GM19025 (cell line): ENCODE data around the gene CEND1.

ENCODE experiments used
- ATAC-seq: cut with Tn5 transposase; IDR thresholded peaks from one replicate; pipeline ENCODE4 v1.9.1; 2021; ENCODE audit warnings: mild to moderate bottlenecking, low read depth, moderate library complexity; ENCODE audit not compliant: unreplicated experiment

The CEND1 gene

DNA sequence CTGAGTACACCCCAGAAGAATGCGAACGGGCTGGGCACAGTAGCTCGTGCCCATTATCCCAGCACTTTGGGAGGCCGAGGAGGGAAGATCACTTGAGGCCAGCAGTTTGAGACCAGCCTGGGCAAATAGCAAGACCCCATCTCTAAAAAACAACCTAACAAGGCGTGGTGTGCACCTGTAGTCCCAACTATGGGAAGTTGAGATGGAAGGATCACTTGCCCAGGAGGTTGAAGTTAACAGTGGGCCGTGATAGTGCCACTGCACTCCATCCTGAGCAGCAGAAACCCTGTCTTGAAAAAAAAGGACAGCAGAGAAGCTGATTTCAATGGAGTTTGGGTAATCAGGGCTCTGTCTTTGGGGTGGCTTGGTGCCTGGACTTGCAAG is 23.2 kb upstream of the CEND1 start:
- no peak for ATAC-seq

DNA sequence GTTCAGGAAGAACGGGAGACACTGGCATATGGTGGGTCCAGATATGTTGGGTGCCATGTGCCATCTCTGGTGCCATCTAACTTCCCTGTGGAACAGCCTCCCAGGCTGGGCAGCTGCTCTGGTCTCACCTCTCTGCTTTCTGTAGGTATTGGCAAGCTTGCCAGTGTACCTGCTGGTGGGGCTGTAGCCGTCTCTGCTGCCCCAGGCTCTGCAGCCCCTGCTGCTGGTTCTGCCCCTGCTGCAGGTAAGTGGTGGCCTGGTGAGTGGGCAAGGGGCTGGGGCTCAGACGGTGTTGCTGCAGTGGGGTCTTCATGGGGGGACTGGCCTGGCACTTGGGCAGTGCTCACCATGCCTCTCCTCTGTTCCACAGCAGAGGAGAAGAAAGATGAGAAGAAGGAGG is 22.5 kb upstream of the CEND1 start:
- no peak for ATAC-seq

DNA sequence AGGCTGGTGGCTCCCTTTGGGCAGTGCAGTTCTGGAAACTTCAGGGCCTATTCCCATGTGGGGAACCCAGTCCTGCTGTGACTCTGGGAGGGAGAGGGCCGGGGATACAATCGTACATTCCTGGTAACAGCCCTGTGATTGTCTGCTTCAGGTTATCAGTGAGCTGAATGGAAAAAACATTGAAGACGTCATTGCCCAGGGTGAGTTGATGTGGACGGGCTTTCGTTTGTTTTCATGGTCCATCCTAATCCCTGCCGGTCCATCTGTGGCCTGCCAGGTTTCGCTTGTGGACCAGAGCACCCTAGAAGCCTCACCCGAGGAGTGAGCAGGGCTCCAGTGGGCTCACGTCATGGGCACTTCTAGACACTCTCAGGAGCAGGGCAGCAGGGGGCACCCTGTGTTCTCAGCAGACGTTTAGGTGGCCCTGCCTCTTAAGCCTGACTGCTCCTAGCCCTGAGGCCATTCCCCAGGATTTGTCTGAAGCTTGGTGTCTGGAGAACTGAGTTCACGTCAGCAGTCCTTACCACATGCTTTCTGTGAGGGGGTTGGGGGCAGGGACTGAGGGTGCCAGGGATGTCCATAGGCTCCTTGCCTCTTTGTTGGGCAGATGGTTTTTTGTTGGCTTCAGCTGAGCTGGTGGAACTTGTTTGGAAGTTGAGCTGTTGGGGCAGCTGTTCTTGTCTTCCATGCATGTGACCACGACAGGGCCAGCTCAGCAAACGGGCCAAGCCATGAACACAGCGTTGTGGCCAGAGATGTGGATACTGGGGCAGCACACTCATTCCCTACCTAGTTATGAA is 21.8 kb upstream of the CEND1 start:
- ATAC-seq = no peak

DNA sequence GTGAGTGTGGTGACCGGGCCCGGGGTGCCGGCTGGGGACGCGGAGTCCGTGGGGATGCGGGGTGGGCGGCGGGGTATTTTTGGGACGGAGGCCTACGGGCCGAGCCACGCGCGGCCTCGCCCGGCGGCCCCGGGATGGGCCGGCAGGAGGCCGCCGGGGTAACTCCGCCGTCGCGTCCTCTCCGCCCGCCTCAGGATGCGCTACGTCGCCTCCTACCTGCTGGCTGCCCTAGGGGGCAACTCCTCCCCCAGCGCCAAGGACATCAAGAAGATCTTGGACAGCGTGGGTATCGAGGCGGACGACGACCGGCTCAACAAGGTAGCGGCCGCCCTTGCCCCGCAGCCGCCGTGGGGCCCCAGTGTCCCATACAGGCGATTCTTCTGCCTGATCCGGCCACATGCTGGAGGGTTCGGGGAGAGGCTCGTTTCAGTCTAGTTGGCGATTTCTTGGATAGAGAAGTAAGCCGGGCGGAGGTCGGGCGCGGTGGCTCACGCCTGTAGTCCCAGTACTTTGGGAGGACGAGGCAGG is 20.2 kb upstream of the CEND1 start:
- peak; percentile 6 for ATAC-seq

DNA sequence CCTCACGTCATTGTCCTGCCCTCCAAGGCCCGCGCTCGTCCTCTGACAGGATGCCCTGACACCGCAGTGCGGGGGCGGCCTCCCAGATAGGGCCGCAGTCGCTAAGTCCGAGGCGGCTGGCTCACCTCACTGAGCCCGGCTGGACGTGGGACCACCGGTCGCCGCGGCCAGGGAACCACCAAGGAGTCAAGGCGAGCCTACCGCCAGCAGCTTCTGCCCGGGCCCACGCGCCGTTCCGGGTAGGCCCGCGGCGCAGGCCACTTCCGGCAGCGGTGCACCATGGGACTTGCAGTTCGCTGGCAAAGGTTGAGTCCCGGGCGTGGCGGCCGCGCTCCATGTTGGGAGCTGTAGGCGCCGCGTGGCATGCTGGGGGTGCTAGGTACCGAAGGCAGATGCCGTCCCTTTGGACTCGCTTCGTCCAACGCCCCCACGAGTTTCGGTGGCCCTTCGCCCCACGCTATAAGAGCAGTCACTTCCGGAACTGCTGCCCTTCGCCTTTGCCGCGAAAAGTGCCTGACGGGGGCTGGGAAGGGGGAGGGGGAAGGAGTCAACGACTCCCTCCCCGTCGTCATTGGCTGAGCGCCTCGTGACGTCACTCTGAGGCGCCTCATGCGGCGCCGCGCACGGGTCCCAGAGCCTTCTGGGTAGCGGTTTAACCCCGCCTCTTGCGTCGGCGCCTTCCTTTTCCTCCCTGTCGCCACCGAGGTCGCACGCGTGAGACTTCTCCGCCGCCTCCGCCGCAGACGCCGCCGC is 19.6 kb upstream of the CEND1 start, which contains the start of gene RPLP2:
Gene RPLP2 (plus strand): TSS at position 681 of the 753 bp plus-strand sequence. CDS start 268 bp downstream, outside the sequence.
- peak; percentile 66 for ATAC-seq

DNA sequence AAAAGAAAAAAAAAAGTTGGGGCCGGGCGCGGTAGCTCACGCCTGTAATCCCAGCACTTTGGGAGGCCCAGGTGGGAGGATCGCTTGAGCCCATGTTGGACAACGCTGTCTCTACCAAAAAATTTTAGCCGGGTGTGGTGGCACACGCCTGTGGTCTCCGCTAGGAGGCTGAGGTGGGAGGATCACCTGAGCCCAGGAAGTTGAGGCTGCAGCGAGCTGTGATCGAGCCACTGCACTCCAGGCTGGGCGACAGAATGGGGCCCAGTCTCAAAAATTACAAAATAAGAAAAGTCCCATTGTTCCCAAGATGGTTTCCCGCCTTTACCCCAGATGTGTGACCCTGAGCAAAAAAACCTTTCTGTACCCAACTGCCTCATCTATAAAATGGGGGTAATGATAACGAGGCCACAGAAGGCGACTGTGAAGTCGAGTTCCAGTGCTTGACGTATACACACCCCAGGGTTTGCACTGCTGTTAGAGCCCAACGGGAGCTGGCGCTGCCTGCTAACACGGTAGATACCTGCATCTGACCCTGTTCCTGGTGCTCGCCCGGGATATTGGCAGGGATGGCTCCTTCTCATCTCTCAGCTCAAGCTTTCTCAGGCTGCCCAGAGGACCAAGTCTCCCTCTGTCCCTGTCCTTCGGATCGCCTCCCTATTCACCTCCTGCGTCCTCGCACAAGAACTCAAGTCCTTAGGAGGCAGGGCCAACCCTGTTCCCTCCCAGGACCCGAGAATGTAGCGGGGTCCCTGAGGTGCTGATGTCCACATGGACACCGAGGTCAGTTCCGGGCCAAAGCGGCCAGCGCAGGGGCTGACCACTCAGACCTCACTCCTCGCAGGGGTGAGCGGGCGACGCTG is 18.8 kb upstream of the CEND1 start:
- ATAC-seq = no peak

DNA sequence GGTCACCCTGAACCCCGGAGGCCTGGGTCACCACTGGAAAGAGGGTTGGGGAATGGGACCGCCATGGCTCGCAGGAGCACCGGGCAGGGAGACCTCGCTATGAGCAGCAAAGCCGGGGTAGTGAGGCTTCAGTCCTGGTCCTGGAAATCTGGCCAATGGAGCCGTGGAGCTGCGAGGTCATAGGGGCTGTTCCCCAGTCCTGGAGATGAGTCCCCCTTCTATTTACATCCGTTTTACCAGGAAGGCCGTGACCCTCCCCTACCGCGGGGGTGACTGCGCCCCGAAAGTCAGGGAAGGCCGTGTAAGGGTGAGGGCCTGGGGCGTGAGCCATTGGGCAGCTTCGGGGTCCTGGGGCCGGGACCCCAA is 14.7 kb upstream of the CEND1 start:
- ATAC-seq = no peak

DNA sequence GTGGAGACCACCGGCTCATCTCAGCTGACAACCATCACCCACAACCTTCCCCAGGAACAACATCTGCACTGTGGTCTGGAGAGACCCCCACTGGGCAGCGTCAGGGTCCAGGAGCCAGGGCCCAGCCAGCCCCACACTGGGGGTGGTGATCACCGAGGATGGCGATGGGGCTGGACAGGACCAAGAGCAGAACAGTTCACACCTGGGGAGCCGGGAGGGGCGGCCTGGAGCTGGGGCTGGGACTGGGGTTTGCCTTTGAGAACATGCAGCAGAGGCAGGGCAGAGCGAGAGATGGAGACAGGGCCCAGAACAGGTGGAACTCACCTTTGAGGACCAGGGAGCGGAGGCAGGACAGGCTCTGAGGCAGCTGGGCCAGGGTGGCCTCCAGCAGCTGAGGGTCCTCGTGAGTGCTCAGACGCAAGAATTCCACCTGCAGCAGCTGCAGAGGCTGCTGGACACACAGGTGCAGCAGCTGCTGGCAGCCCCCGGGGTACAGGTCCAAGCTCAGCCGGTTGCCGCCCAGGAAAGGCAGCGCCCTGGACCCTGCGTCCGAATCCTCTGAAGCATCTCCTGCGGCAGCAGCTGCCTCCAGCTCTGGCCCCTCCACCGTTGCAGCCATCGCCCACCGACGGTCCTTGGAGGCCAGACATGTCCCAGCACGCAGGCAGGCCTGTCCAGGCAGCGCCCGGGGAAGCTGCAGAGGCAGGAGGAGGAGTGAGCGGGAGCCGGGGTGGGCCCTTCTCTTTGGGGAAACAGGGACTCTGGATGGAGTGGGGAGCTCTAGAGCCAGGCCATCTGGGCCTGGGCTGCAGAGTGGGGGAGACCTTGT is 14.1 kb upstream of the CEND1 start:
- ATAC-seq = no peak

DNA sequence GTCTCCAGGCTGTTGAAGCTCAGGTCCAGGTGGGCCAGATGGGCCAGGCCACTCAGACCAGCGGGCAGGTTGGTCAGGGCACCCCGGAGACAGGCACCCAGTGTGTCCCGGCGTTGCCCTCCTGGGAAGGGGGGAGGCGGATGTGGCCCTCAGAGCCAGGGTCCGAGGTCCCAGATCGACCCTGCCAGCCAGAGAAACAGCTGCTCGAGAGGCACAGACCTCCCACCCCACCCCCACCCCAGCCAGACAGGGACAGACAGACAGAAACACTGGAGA is 13.5 kb upstream of the CEND1 start:
- ATAC-seq = no peak

DNA sequence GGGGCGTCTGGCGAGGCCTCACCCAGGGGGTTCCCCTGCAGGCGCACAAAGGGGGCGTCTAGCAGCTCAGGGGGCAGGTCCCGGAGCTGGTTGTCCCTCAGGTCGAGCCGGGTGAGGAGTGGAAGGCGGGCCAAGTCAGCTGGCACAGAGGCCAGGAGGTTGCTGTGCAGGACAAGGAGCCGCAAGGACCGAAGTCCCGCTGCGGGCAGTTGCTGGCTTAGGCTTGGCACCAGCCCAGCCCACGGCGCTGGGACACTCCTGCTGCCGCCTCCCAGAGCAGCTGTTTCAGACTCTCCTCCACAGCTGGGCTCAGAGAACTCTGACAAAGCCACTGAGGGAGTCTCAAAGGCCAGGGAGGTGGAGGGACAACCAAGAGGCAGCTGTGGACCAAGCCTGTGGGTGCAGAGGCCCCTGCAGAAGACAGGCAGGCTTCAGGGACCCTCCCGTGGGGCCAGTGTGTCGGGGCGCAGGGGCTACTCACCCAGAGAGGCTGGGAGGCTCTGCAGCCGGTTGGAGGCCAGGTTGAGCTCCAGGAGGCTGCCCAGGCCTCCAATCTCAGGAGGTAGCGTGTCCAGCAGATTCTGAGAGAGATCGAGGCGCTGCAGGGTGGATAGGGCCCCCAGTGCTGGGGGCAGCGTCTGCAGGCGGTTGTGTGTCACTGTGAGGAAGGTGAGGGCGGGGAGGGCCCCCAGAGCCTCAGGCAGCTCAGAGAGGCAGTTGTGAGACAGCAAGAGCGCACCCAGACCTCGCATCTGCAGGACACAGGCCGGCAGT is 13.0 kb upstream of the CEND1 start:
- no peak for ATAC-seq

DNA sequence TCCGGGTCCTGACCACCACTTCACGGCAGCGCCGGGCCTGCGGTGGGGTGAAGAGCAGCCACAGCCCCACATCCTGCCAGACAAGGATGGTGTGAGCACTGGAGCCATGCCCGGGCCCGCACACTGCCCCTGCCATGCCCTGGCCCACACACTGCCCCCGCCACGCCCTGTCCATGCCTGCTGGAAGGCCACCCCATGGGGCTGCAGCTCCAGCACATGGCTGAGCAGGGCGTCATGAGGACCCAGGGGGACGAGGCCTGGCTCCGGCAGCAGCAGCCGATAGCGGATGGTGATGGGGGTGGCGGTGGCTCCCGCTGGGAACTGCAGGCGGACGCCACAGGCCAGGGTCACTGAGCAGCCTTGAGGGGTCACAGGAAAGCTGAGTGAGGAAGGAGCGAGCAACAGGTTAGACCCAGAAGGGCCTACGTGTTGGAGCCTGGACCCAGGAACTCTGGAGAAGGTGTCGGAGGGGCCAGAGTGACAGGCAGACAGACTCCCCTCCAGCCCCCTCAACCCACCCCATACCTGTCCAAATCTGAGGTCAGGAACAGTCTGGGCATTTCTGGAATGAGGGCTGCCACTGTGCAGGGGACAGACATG is 12.2 kb upstream of the CEND1 start:
- ATAC-seq = no peak

DNA sequence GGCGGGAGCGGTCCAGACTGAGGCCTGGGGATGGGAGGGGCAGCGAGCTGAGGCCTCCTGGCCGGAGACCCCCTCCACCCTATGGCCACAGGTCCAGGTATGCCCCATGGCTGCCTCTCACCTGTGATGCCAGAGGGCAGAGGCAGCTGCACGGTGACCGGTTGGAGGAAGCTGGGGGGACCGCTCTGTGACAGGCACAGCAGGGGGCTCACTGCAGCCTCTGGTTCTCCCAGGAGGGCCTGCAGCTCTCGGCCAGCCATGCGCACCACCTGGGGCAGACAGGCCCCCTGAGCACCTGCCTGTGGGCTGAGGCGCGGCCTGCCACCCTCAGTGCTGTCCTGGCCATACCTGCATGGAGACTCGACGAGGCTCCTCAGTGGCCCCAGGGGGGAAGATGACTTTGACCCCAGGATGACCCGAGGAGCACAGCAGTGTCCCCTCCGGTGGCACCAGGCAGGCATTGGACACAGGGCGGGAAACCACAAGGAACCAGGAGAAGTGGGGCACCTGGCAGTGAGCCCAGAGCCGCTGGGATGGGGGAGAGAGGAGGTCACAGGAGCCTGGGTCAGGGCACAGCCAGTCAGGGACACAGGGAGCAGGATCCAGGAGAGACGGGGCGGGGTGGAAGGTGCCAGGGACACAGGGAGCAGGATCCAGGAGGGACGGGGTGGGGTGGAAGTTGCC is 11.3 kb upstream of the CEND1 start:
- ATAC-seq = no peak

DNA sequence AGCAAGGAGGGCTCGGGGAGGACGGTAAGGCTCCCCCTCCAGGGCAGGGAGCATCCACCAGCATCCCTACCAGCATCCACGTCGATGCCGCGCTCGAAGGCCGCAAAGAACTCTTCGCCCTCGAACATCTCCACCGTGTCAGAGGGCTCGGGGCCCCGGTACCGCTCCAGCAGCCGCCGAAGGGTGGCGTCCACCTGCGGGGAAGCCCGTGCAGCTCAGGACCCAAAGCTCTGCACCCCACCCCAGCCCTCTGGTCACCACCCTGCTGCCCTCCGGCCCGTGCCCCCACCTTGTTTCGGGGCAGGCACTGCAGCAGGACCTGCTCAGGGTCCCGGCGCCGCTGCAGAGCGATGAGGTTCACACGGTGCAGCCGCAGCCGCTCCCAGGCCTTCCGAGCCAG is 10.6 kb upstream of the CEND1 start:
- ATAC-seq = no peak

DNA sequence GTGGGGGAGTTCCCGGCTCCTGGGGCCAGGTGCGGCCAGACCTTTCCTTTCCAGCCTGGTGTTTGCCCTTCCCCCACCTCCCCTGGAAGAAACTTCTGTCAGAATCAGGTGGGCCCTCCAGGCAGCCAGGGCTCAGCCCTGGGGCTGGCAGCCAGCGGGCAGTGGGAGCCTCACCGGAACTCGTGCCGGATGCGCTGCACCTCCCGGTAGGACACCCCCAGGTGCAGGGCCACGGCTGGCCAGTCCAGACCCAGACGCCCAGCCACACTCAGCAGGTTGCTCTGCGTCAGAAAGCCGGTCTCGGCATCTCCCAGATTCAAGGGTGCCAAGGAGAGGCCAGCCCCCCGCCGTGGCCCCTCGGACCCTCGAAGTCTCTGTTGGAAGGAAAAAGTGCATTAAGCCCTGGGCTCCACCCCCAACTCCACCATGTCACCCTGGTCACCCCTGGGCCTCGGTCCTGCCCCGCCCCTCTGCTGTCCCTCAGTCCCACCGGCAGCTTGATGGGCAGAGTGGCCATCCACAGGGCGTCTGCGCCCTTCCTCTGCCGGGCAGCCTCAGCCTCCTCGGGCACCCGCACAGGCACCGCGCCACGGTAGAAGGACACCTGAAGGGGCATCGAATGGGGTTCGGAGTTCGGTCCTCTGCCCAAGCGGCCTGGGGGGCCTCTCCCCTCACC is 9.9 kb upstream of the CEND1 start:
- no peak for ATAC-seq

DNA sequence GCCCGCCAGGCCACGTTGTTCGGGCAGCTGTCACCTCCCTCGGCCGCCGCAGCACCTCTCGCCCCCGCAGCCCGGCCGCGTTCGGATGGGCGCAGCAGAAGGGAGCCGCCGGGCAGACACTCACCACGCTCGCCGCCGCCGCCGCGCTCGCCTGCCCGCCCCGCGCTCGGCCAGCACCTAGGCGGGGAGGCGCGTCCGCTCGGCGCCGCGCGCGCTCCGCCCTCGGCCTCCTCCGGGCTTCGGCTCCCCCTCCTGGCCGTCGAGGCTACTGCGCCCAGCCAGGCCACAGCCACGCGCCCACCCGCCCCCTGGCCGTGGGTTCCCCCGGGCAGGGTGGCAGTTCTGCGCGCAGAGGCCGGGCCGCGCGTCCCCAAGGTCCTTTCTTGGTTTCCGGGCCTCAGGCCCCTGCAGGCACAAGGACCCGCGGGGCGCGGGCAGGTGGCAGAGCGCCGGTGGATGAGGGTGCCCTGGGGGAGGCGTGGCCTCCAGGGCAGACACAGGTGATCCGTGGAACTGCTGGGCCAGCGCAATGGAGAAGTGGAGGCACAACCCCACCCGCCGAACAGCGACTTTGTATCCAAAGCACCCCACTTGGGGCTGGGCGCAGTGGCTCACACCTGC is 8.3 kb upstream of the CEND1 start, which contains the start of gene SLC25A22:
Gene SLC25A22 (minus strand): TSS at position 189 of the 621 bp plus-strand sequence. CDS start 3,275 bp downstream, outside the sequence.
- peak; percentile 65 for ATAC-seq

DNA sequence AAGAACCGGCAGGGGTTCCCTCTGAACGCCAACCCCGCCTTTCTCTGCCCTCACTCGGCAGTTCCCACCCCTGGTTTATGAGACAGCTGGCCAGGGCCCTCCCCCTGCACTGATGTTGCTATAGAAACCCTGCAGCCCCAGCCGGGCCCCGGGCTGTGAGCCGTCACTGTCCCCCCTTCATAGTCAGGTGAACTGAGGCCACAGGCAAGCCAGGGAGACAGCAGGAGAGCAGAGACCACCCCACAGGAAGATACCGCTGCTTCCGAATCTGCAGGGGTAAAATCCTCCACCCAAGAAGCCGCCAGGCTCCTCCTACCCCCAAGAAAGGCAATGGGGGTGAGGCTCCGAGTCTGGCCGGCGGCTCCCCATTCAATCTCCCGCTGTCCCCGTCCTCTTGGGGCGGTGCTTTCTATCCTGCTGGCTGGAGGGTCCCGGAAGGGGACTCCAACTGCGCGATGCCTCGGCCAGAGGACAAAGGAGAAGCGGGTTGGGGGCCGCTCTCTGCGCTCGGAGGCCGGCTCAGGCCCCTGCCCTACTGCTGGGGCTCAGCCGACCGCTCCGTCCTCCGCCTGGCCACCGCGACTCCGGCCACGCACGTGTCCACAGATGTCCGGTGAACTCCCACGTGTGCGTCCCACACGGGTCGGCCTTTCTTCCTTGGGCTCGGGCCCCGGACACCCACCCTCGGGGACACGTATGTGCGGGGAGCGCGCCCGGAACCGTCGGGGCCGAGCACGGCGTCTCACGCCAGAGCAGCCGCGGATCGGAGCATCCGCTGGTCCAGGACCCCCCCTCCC is 7.6 kb upstream of the CEND1 start:
- peak; percentile 38 for ATAC-seq
